HG03196 (cell line): Measurements from ENCODE around the gene MATCAP1.

Experiments used
- ATAC-seq: cut with Tn5 transposase; IDR thresholded peaks from one replicate; pipeline ENCODE4 v1.9.1; 2021; ENCODE audit not compliant: unreplicated experiment

Gene MATCAP1

DNA sequence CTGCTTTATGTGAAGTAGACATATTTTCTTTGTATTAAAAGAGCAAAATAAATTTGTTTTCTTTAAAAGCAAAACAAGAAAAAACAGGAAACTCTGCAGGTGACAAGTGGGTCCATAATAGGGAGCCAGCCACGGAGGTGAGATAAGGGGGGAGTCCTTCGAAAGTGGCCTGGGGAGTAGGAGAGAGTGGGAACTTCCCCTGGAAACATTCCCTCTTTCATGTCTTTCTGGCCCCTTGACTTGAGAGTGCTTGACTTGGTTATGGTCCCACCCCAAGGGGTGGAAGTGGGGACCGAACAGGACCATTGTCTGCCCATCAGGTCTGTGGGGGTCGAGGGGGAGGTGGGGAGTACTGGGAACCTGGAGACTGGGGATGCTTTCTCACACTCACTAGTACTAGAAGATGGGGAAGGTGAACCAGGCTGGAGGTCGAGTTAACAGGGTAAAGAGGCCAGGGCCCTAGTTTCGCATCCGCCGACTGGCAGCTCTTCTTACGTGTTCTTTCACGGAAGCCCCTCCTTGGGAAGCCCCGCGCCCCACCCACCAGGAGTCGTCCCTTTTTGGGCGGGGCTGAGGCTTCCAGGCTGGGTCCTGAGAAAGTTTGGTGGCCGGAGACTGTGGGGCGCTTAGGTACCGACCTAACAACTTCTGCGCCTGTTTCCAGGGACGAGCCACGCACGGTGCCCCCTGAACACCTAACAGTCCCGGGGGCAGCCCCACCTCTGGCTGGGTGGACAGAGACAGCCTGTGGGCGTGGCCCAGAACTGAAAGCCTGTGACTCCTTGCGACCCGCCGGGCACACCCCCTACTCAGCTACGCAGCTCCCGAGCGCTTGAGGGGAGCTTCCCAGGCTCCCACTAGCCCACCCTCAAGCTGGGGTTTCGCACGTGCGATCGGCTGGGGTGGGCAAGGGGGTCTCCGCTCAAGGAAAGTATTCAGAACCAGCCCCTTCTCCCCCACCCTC lies 24.8 kb downstream of the MATCAP1 start:
- ATAC-seq, result peak; percentile 44

DNA sequence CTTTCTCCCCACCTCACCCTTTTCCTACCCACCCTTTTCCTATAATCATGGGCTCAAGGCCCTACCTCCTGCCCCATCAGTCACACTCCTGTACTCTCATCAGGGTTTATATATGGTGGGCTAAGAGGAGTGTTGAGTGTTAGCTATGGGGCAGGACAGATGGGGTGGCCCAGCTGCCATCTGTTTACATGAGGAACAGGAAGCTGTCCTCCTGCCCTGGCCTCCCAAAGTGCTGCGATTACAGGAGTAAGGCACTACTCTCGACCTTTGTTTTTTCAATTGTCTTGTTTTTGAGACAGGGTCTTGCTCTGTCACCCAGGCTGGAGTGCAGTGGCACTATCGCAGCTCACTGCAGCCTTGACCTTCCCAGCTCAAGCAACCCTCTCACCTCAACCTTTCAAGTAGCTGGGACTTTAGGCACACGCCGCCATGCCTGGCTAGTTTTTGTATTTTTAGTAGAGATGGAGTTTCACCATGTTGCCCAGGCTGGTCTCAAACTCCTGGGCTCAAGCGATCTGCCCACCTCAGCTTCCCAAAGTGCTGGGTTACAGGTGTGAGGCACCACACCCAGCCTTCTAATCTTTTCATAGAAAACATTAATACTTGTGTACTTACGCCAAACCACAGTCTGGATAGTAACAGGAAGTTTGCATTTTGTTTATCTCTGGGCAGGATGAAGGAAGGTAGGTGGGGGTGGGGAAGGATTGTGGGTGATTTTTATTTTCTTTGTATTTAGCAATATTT lies 25.7 kb downstream of the MATCAP1 start:
- ATAC-seq, result no peak

DNA sequence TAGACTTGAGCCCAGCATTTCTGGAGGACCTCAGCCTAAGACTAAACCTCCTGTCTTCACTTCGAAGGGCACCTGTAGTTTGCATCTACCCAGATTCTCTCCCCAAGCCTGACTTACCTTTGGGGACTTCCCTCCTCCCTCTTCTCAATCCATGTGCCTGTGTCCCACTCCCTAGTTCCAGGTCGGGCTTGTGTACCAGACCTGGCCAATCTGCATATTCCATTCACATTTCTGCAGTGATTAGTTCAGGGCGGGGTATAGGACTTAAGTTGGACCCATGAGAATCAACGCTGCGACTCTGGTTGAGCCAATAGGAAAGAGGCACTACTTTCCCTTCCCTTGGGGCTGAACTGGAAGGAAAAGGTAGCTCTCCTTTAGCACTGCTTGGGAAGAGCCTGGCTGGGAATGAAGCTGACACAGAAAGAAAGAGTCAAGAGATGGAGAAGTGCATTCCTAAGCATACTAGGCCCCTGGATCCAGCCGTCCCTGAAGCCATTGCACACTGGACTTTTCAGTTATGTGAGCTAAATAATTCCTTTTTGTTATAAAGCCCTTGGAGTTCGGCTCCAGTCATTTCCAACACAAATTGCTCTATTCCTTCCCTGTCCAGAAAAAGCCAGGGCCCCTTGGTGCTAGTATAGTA lies 26.5 kb downstream of the MATCAP1 start:
- no peak for ATAC-seq

DNA sequence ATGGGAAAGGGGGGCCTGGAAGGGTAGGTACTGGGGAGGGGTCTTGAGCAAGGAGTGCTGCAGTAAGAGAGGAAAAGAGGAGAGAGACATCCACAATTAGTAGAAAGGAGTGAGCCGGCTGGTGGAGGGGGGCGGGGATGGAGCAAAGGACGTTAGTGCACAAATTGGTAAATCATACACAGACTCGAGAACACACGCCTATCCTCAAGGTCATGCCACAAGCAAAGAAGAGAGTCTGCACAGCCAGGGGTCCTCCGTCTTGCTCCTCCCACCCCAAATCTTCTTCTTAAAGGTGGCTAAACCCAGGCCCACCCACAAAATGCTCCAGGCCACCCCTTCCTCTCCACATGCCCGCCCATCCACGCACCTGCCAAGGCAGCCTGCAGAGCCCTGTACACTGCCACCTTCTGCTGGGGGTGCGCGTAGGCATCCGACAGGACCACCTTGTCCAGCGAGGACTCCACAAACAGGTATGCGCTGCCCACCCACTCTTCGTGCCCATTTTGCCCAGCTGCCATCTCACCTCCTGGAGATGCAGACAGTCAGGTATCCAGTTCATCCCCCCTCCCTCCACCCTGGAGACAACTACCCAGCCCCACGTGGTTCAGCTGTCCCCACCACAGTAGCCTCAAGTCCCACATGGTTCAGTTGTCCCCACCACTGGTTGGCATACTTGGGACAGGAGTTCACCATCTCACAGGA lies 27.5 kb downstream of the MATCAP1 start:
- ATAC-seq, result no peak

DNA sequence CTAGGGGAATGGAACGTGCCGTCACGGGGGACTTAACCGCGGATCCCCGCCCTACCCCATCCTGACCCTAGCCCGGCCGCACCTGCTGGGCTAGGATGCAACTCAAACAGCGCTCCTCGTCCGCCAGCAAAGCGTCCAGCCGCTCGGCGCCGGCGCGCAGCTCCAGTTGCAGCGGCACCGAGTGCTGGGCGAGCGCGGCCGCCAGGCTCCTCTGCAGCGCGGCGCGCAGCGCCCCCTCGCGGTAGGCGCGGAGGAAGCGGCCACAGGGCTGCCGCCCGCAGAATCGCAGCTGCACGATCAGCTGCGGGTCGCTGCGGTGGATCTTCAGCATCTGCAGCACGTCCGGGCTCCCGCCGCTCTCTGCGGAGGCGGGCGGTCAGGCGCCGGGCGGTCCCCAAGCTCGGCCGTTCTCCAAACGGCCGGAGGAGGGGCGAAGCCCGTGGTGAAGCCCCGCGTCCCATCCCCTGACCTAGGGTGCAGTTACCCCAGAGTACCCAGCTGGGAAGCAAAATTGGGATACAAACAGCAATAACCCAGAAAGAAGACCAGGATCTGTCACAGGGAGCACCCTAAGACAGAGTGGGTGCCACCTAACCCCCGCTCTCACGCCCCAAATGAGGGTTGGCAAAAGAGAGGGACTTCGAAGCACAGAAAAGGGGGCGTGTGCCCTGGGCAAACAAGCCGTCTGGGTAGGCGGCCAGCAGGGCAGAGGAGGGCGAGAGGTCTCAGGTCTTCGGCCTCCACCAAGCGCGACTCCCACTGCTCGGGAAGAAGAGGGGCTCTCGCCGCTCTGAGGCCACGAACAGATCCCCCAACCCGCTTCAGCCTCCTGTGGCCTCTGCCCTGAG lies 28.2 kb downstream of the MATCAP1 start:
- no peak for ATAC-seq

DNA sequence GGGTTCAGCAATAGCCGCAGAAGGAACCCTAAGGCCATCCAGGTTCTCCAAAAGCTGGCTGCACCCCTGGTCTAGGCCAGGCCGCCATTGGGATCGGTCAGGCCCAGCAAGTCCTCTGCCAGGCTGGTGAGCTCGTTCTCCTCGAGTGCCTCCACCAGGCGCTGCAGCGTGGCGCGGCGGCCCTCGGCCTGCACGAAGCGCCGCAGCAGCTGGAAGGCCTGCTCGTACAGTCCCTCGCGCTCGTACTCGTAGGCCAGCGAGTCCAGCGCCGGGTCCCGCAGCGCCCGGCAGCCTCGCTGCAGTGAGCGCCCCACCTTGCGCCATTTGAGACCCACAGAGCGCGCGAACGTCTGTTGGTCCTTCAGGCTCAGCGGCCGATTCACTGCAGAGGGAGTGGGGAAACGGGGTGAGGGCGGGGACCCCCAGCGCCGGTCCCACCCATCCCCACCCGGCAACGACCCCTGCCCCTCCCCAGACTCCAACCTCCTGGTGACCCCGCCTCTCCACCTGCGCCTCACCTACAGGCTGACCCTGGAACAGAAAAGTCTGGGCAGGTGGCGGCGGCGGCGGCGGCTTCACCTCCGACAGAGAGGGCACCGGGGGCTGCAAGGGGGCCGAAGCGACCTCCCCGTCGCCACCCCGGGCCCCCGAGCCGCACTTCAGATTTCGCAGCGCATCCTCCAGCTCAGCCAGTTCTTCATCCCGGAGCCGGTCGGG lies 29.0 kb downstream of the MATCAP1 start:
- no peak for ATAC-seq

DNA sequence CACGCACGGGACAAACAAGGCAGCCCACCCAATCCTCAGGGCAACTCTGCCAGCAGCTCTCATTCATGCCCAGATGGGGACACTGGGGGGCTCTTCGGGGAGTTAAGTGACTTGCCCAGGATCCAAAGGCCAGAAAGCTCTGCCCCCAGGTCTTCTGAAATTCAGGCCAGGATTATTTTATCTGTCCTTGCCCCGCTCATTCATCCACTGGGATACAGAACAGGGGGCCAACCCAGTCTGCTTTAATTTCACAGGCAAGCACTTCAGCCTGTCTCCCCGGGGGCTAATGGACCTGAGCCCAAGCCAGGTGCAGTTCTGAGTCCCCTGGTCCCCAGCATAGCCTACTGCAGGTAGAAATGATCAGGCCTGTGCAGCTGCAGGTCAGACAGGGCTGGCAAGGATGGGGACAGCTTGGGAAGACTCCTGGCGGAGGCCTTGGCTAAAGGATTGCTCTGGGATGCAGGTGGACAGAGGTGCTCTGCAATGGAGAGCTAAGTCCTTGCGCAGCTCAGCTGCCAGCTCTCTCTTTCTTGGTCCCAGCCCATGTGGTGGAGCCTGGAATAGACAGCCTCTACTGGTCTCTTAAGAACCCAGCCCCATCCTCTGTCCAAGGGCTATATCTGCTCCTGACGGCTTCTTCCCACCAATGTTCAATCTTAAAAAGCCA lies 32.2 kb downstream of the MATCAP1 start:
- ATAC-seq, result no peak

DNA sequence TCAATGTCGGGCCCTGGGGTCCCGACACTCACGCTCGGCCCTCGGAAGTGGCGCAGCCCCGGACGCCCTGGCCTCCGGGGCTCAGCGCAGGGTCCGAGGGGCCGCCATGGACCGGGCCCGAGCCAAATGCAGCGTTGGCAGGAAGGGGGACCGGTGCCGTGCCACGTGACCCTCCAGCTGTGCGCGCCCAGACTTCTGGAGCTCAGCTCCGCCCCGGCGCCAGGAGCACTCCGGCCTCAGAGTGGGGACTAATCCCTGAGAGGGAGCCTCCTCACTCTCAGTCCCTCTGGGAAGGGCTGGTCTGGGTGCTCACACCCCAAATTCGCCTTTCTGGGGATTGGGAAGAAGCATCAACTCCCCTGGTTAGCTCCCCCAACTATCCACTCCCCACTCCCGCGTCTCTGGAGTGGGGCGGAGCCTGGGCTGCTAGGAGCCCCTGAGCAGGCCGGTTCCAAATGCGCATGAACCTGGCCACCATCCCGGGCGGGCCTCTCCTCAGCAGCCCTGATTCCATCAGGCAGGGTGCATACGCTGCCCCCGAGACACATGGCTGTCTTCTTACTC lies 32.8 kb downstream of the MATCAP1 start, which contains the start of gene B3GNT9:
B3GNT9 (minus strand) TSS at position 166 of the 564 bp plus-strand sequence. CDS start 513 bp downstream, outside the sequence.
- peak; percentile 40 for ATAC-seq

DNA sequence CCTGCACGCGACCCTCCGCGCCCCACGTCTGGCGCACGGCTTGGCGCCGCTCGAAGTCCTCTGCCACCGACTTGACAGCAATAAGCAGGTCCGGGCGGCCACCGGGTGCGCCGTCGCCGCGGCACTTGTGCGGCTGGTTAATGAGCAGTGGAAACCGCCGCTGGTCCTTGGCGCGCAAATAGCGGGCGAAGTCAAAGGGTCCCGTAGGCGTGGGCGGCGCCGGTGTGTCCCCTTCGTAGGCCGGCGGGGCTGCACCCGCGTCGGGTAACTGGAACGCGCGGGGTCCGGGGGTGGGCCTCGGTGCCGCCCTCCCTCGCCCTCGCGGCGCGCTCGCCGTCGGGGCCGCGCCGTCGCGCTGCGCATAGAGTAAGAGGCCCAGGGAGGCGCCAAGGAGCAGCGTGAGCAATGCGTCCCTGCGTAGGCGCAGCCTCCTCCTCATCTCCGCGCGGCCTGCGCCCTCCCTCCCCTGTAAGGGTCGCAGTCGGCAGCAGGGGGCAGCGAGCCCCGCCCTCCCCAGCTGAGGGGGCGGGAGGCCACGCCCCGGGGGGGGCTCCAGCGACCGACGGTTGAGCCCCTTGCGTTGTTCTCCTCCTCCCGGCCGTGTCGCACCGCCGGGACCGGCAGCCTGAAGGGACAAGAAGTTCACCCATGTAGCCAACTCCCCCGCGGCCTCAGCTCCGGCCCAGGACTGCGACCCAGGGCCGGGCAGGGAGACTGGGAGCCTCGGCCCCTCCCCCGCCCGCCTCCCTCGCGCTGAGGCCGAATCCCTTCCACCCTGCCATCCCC lies 33.5 kb downstream of the MATCAP1 start:
- ATAC-seq, result no peak

DNA sequence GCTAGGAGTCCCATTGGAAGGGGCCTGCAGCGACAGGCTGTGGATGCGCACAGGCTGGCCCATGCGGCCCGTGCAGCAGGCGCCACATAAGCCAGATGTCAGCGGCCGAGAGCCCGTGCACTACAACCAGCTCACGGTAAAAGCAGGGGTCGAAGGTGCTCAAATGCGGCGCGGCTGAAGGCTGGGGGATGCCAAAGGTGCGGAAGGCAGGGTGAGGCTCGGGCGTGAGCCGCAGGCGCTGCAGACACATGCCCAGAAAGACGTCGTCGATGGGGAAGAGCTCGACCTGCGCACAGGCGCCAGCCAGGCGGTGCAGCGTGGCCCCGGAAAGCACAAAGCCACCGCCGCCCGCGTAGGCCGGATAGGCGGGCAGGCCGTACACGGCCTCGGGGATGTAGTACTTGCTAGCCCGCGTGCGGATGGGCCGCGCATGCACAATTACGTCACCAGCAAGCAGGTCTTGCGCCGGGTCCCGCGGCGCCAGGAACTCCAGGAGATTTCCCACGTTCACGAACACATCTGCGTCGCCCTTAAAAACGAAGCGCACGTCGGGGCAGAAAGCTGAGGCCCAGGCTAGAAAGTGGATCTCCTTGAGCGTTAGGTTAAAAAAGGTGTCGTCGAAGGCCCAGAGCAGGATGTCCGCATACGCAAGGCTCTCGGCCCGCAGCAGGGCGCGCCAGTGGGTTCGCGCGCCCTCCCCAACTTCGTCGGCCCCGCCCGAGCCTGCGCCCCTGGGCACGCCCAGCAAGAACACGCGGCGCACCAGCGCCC lies 34.3 kb downstream of the MATCAP1 start:
- ATAC-seq, result no peak

DNA sequence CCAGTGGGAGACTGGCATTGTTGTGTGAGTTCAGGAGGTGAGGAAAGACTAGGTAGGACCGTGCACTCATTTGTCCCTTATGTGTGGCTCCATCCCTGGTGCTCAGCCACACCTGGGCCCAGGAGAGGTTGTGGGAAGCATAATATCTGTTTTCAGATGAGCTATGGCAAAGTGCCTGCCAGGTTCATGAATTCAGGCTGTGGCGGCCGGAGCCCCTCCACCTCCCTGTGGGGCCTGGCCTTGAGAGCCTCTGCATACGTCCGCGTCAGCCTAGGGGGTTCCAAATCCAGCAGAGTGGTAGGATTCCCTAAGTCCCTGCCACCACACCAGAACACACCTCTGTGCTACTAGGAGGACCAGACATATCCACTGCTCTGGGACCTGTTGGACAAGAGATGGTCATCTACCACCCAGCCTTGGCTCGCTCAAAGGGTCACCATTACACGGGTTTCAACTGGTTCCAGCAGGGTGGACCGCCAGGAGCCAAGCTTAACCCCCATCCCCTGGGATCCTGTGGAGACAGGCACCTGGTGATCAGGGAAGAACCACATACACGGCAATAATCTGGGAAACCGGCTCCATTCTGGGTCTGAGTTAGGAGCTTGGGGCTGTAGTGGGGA lies 35.0 kb downstream of the MATCAP1 start:
- no peak for ATAC-seq

DNA sequence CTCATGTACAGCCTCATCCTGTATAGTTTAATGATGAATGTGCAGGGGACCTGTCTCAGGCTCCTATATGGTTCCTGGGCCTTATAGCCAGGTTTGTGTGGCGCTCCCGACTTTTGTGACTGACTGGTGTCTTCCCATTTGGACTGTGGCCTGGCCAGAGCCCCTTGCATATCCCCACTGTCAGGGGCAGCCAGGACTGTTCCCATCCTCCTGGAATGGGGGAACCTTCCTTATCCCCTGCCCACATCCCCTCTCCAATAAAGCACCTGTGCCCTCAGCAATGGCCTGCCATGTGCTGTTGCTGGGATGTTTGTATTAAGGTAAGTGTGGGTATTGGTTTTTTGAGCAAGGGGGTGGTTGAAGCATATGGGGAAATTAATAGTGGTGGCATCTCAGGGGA lies 35.5 kb downstream of the MATCAP1 start:
- ATAC-seq, result no peak

DNA sequence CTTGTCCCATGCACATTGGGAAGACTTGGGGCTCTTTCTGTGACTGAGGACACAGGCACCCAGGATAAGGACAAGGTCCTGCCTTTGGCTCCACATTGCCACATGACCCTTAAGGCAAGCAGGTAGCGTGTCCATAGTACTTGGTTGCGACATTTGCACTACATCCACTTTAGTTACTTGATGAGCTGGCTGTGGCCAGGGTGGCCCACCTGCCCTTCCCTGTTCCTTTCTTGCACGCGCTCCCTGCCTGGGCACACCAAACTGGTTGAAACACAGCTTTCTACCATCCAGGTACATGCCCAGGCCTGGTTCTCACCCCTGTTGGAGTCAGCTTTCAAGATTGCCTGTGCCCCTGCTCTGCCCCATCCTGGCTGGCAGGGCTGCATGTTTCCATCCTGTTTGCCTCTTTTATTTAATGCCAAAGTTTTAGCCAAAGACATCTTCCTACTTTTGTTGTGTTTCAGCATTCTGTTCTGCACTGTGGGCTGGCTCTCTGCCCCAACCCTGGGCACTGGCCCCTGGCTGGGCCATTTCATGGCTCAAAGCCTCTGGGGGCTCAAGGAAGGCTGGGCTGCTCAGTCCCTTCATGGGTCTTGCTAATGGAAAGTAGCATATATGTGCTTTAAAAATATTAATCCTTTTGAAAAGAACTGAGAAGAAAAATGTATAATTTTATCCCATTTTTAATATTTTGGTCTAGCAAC lies 36.2 kb downstream of the MATCAP1 start:
- no peak for ATAC-seq

DNA sequence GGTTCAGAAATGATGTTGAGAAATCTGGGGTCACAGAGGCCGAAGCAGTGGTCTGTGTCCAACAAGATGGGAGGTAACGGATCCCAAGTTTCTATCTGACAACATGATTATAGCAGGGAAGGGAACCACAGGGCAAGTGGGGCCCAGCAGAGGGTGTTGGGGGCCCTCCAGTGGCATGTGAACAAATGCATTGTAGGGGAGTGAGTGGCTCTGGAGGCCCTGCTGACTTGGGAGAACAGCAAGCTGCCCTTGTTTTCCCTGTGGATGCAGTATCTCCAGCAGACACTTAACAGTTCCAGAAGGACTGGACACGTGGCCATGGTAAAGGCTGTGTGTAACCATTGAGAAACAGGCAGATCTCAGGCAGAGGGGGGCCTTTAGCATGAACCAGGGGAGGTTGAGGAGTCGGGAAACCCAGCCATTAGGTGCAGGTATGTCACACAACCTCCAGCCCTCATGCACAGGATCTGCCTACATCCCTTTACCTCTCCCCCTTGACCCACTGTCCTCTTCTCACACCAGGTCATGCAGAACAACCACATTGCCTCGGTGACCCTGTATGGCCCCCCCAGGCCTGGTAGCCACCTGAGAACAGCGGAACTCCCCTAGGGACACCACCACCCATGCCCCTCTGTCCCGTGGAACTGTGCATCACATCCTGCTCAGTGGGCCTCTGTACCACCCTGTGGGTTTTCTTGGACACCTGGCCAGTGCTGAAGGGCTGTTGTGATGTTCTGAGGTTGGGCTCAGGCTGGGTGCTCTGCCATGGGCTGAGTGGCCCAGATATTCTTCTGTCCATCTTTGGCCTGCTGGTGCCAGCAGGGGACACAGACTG lies 37.0 kb downstream of the MATCAP1 start:
- no peak for ATAC-seq

DNA sequence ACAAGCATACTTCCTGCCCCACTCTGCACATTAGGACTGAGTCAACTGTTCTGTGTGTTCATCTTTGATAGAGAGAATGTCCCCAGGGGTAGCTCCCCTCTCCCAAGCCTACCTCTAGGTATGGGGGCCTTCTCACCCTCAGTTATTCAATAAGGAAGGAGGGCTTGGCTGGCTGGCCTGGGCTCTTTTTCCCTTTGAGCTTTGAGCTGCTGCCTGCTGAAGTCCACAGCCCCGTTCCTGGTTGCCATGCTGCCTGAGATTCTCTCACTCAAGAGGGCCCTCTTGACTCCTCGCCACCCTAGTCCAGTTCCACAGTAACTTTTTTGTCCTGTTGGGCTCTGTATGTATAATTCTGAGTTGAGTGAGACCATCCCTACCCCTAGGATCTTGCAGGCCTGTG lies 38.0 kb downstream of the MATCAP1 start:
- no peak for ATAC-seq
